Measurements from ENCODE around the gene DDX56.

DNA sequence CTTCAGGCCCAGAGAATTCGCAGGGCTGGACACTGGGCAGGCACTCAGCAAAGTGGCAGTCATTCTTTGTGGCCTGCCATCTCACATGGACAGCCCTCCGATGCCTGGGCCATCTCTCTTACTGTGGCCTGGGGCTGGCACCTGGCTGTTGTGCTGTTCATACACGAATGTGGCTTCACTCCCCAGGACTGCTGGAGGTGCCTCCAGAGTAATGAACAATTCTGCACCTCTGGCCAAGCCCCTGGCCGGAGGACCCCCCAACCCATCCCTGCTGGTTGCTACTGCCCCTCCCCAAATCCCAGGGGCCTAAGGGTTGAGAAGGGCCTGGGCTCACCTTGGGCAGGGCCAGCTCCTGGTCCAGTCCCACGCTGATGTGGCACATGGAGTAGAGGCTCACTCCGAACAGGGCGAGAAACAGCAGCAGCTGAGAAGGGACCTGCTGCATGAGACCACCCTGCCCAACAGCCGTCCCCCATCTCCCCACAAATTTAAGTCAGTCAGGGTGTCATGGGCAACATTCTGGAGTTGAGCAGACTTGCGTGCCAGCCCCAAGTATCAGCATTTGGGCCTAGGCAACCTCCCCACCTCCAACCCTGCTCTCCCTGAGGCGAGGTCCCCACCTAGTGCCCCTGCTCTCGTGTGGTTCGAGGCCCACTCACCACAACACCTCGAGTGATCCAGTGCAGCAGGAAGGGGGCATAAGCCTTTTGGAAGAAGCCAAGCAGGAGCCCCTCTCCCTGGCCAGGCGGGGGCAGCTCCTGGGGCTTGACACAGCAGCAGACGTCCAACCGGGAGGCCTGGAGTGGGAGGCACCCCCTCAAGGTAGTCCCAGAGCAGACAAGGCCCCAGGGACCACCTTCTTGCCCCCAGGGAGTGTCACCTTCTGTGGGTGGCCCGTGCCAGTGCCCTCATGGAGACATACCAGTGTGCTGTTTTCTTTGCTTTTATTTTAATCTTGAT, 42.0 kb downstream of the DDX56 start:
- TF ChIP-seq, protein P1, sequence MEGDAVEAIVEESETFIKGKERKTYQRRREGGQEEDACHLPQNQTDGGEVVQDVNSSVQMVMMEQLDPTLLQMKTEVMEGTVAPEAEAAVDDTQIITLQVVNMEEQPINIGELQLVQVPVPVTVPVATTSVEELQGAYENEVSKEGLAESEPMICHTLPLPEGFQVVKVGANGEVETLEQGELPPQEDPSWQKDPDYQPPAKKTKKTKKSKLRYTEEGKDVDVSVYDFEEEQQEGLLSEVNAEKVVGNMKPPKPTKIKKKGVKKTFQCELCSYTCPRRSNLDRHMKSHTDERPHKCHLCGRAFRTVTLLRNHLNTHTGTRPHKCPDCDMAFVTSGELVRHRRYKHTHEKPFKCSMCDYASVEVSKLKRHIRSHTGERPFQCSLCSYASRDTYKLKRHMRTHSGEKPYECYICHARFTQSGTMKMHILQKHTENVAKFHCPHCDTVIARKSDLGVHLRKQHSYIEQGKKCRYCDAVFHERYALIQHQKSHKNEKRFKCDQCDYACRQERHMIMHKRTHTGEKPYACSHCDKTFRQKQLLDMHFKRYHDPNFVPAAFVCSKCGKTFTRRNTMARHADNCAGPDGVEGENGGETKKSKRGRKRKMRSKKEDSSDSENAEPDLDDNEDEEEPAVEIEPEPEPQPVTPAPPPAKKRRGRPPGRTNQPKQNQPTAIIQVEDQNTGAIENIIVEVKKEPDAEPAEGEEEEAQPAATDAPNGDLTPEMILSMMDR (IDR thresholded peaks at IDR 0.05) = no peak
- no peak for TF ChIP-seq POLR2A (IDR thresholded peaks at IDR 0.05)

All from prostate gland (tissue), 2 donors.